Osteoblast (primary cell): ENCODE measurements around the gene MXI1. TPM values are rescaled to one million over a fixed set of nuclear protein-coding genes. Genes with fewer than 3 reads are reported as not detected.
A peak's percentile ranks its signal among the peaks of the same experiment; 100 is the strongest.
"Not testable (repeated sequence)": the region's sequence is repeated elsewhere in the genome, so short reads cannot be mapped to it uniquely, and the experiment has no call there.

Source experiments
- DNase-seq: peaks from one replicate; pipeline ENCODE4 v3.0.0; 2011; ENCODE audit warnings: low spot score, mixed read lengths; ENCODE audit not compliant: insufficient read length; ENCODE audit errors: missing footprints
- H2AFZ ChIP-seq: 2 replicates; pipeline ENCODE4 v1.6.0; 2011; ENCODE audit warnings: mild to moderate bottlenecking, low read length
- H3K27ac ChIP-seq: 2 replicates; pipeline ENCODE4 v1.5.1; 2011; ENCODE audit warnings: mild to moderate bottlenecking, low read depth, low read length, moderate library complexity
- H3K27me3 ChIP-seq: 2 replicates; pipeline ENCODE4 v1.6.0; 2012; ENCODE audit warnings: mild to moderate bottlenecking, control low read depth, inconsistent platforms, low read length, moderate library complexity; ENCODE audit not compliant: insufficient read depth
- H3K36me3 ChIP-seq: 2 replicates; pipeline ENCODE4 v1.5.1; 2011; ENCODE audit warnings: mild to moderate bottlenecking, low read length, control low read depth, moderate library complexity; ENCODE audit not compliant: insufficient read depth
- H3K4me1 ChIP-seq: 2 replicates; pipeline ENCODE4 v1.5.1; 2011; ENCODE audit warnings: mild to moderate bottlenecking, low read length, control low read depth, moderate library complexity; ENCODE audit not compliant: insufficient read depth
- H3K4me2 ChIP-seq: 2 replicates; pipeline ENCODE4 v1.6.0; 2011; ENCODE audit warnings: mild to moderate bottlenecking, low read length; ENCODE audit not compliant: insufficient read depth
- H3K4me3 ChIP-seq: fragments of 200-600 bp; sonication (generic); 3 replicates; pipeline ENCODE4 v1.5.1; 2012; ENCODE audit warnings: mild to moderate bottlenecking, low read length, inconsistent platforms; ENCODE audit not compliant: insufficient read depth
- H3K79me2 ChIP-seq: 2 replicates; pipeline ENCODE4 v1.6.0; 2012; ENCODE audit warnings: mild to moderate bottlenecking, low read length, control low read depth, inconsistent platforms; ENCODE audit not compliant: insufficient read depth
- H3K9me3 ChIP-seq: 2 replicates; pipeline ENCODE4 v1.5.1; 2011; ENCODE audit warnings: low read depth, low read length, control low read depth
- H4K20me1 ChIP-seq: 2 replicates; pipeline ENCODE4 v1.6.0; 2012; ENCODE audit warnings: mild to moderate bottlenecking, low read length, control low read depth; ENCODE audit not compliant: insufficient read depth
- CTCF ChIP-seq: IDR thresholded peaks from 2 replicates; pipeline ENCODE4 v1.5.1; 2011; ENCODE audit warnings: mild to moderate bottlenecking, low read depth, low read length, moderate library complexity; ENCODE audit errors: extremely low read depth
- total RNA-seq: library from RNA; depleted of rRNA; stranded (reverse); fragments of >200 nt; gene quantifications from 2 replicates; pipeline ENCODE4 v1.2.3, GENCODE V29; 2012

MXI1 gene
- total RNA-seq, 1 donor, result 41.6 TPM

- peaks cover 7% of the 10 kb centered on the region for H3K9me3 ChIP-seq
These were observed 119.1 kb downstream of the MXI1 start for GRCh38 chr10:110326351-110327032.

GRCh38 chr10:110327262-110327914, 120.0 kb downstream of the MXI1 start:
- Histone ChIP-seq H3K79me2 (no peaks in the 10 kb centered on the region), H3K27me3 (no peaks in the 10 kb centered on the region), H3K27ac (peak overlapping the region; percentile 38), H4K20me1 (no peaks in the 10 kb centered on the region), H3K4me2 (peak overlapping the region; percentile 49), H3K36me3 (no peaks in the 10 kb centered on the region), H3K4me1 (peaks cover 39% of the 10 kb centered on the region), H3K9me3 (peaks cover 7% of the 10 kb centered on the region), H2AFZ (no peak overlapping the region), H3K4me3 (no peak overlapping the region)
- no peak for TF ChIP-seq CTCF
- DNase-seq, result no peak

More at GRCh38 chr10:110326351-110327032, 119.1 kb downstream of the MXI1 start:
- no peaks in the 10 kb centered on the region for H3K36me3 ChIP-seq
- peak overlapping the region; percentile 49 for H3K4me2 ChIP-seq
- no peaks in the 10 kb centered on the region for H4K20me1 ChIP-seq
- H2AFZ ChIP-seq, result peak overlapping the region; percentile 56
- H3K4me3 ChIP-seq, result no peak overlapping the region
- peak; percentile 90 for DNase-seq
- H3K4me1 ChIP-seq, result peaks cover 39% of the 10 kb centered on the region
- H3K79me2 ChIP-seq, result no peaks in the 10 kb centered on the region
- peak overlapping the region; percentile 38 for H3K27ac ChIP-seq
- H3K27me3 ChIP-seq, result no peaks in the 10 kb centered on the region
- TF ChIP-seq CTCF, result no peak

GRCh38 chr10:110330675-110331074, 123.3 kb downstream of the MXI1 start:
- H2AFZ ChIP-seq, result no peak overlapping the region
- H3K9me3 ChIP-seq, result peaks cover 7% of the 10 kb centered on the region
- H4K20me1 ChIP-seq, result no peaks in the 10 kb centered on the region
- no peaks in the 10 kb centered on the region for H3K79me2 ChIP-seq
- no peak overlapping the region for H3K27ac ChIP-seq
- no peak for DNase-seq
- no peak overlapping the region for H3K4me3 ChIP-seq
- no peaks in the 10 kb centered on the region for H3K36me3 ChIP-seq
- peaks cover 23% of the 10 kb centered on the region for H3K4me1 ChIP-seq
- H3K4me2 ChIP-seq, result no peak overlapping the region
- H3K27me3 ChIP-seq, result no peaks in the 10 kb centered on the region
- TF ChIP-seq CTCF, result no peak

GRCh38 chr10:110331226-110331795, 123.9 kb downstream of the MXI1 start:
- H3K36me3 ChIP-seq, H2AFZ ChIP-seq, H3K27ac ChIP-seq, H3K4me2 ChIP-seq, H3K79me2 ChIP-seq, H3K9me3 ChIP-seq, DNase-seq, H4K20me1 ChIP-seq, H3K4me3 ChIP-seq, H3K27me3 ChIP-seq: not testable (repeated sequence)
- H3K4me1 ChIP-seq, result peaks cover 23% of the 10 kb centered on the region
